K562 (cell line): ENCODE results near the gene GNAZ. TPM values are rescaled to one million over a fixed set of nuclear protein-coding genes. Genes with fewer than 3 reads are reported as not detected.

ENCODE experiments used
- ATF6 ChIP-seq: sonication (generic); formaldehyde crosslinking; IDR thresholded peaks from 2 replicates; pipeline ENCODE4 v1.4.0; 2020; ENCODE audit warnings: mild to moderate bottlenecking, missing genetic modification reagents
- polyA plus RNA-seq, 8 experiments: library from polyadenylated mRNA; depleted of rRNA in 4 of 8; stranded (reverse) in 5 of 8; unstranded in 3 of 8; fragments of >200 nt; fragmentation: Nextera tagmentation in 2 of 8; fragmentation: Illumina TruSeq in 1 of 8; extraction: Ambion mirVana in 2 of 8; extraction: Trizol in 1 of 8; gene quantifications; 2 replicates each; pipeline versions ENCODE4 v1.2.1 to v1.2.3, GENCODE V29; 2011 to 2014; ENCODE audit warnings: inconsistent platforms in 1 of 8, missing spikeins in 1 of 8
- total RNA-seq, 7 experiments: library from RNA; depleted of rRNA in 6 of 7; stranded (reverse); fragments of >200 nt in 6 of 7; fragmentation: Illumina TruSeq in 2 of 7; extraction: Trizol in 2 of 7; gene quantifications; 2 replicates each; pipeline versions ENCODE4 v1.2.1 to v1.2.3, GENCODE V29; 2011 to 2021; ENCODE audit warnings: low replicate concordance in 1 of 7
- TF ChIP-seq, protein P1 (sequence below), 2 experiments: IDR thresholded peaks; 2 replicates each; pipeline ENCODE4 v1.6.1; 2012; ENCODE audit warnings: improper control_type of control experiment in 2 of 2, low read depth in 2 of 2, low read length in 2 of 2, borderline replicate concordance in 1 of 2
- TF ChIP-seq, protein P2 (sequence below), 2 experiments: fragments of 450-650 bp in 1 of 2; sonication (generic) in 1 of 2; formaldehyde crosslinking in 1 of 2; IDR thresholded peaks in 1 of 2; conservative IDR thresholded peaks in 1 of 2; 2 replicates each; pipeline versions ENCODE4 v1.6.1 to v1.8.1; 2016 to 2023; ENCODE audit warnings: mild to moderate bottlenecking in 2 of 2, moderate library complexity in 2 of 2, inconsistent platforms in 1 of 2, missing genetic modification reagents in 1 of 2

Gene GNAZ
- total and polyA plus RNA-seq, 9 of the 15 experiments (the other 6 are each of a cell fraction or from before 2014, with no cell fraction given): 0.04 to 0.22 (median 0.13) TPM; not detected in 3

DNA sequence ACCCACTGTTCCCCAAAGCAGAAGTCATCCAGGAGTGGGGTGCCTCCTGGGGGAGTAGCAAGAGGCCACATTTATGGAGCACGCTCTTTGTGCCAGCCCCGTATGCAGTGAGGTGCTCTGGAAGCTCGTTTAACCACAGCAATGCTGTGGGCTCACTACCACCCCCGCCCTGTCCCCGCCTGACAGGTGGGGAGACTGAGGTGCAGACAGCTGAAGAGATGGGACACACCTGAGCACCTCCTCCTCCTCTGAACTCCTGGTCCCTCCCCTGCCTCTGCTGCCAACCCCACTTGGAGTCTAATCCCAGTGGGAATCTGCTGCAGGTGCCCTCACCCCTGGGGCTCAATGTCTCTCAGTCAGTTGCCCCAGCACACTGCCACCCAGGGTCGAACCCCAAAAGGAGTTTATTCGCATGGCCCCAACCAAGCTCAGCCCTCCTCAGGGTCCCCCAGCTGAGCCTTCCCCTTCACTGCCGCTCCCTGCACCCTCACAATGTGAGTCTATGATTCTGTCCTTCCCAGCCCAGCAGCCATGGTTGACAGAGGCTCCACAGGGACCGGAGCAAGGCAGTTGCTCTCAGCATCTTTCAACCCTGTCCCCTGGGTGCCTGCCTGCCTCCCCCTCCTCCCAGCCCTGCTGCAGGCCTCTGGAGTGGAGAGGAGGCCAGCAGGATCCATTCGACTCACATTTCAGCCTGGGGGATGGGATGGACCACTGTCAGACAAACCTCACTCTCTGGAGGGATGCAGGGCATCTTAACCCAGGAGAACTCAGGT lies 96.7 kb downstream of the GNAZ start (continued):
- TF ChIP-seq, protein P1, sequence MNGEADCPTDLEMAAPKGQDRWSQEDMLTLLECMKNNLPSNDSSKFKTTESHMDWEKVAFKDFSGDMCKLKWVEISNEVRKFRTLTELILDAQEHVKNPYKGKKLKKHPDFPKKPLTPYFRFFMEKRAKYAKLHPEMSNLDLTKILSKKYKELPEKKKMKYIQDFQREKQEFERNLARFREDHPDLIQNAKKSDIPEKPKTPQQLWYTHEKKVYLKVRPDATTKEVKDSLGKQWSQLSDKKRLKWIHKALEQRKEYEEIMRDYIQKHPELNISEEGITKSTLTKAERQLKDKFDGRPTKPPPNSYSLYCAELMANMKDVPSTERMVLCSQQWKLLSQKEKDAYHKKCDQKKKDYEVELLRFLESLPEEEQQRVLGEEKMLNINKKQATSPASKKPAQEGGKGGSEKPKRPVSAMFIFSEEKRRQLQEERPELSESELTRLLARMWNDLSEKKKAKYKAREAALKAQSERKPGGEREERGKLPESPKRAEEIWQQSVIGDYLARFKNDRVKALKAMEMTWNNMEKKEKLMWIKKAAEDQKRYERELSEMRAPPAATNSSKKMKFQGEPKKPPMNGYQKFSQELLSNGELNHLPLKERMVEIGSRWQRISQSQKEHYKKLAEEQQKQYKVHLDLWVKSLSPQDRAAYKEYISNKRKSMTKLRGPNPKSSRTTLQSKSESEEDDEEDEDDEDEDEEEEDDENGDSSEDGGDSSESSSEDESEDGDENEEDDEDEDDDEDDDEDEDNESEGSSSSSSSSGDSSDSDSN (IDR thresholded peaks at IDR 0.05; ENCODE audit: borderline replicate concordance in 1 of 2, low read depth in 2 of 2, low read length in 2 of 2): 0 out of 4 replicates have a peak, but pooled peaks of 1 of the 2 experiments have one; percentile 19
- TF ChIP-seq, protein P2, sequence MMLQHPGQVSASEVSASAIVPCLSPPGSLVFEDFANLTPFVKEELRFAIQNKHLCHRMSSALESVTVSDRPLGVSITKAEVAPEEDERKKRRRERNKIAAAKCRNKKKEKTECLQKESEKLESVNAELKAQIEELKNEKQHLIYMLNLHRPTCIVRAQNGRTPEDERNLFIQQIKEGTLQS (IDR thresholded peaks at IDR 0.05): no peak
- TF ChIP-seq, protein P2 (CRISPR knock-in tag; conservative IDR thresholded peaks at IDR 0.05): peak; percentile 30; the same call in 1 of the 2 replicates
- TF ChIP-seq ATF6 (CRISPR knock-in tag): no peak
